ENCODE data around the gene GASK1A. TPM values are rescaled to one million over a fixed set of nuclear protein-coding genes. Genes with fewer than 3 reads are reported as not detected.
A peak's percentile ranks its signal among the peaks of the same experiment; 100 is the strongest.

GASK1A gene
- total RNA-seq, 1 donor from 2014 or later, result 17.8 TPM

DNA sequence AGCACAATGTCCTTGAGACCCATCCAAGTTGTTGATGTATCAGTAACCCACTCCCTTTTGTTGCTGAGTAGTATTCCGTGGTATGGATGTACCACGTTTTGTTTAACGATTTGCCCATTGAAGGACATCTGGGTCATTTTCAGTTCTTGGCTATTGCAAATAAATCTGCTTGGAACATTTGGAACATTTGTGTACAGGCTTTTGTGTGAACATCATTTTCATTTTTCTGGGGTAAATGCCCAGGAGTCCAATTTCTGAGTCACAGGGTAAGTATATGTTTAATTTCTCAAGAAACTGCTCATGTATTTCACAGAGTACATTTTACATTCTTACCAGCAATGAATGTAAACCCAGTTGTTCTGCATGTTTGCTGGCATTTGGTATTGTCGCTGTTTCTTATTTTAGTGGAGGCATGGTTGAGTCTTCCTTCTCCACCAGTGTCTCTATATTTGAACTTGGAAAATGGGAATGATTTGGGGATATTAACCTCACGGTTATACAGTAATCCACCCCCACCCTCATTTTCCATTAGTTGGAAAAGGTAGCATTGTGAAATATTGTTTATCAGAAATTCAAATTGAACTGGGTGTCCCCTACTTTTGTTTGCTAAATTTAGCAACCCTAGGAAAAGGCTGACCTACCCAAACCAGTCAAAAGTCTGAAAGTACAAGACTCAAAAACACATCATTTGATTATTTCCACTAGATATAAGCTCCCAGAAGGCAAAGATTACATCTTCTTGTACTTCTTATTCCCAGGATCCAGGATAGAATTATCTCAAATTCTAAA, 96.0 kb downstream of the GASK1A start:
- intact Hi-C loops (cut with DNase I), result no loop called here
- ATAC-seq (no peak), DNase-seq (ENCODE audit: low spot score) (no peak)

DNA sequence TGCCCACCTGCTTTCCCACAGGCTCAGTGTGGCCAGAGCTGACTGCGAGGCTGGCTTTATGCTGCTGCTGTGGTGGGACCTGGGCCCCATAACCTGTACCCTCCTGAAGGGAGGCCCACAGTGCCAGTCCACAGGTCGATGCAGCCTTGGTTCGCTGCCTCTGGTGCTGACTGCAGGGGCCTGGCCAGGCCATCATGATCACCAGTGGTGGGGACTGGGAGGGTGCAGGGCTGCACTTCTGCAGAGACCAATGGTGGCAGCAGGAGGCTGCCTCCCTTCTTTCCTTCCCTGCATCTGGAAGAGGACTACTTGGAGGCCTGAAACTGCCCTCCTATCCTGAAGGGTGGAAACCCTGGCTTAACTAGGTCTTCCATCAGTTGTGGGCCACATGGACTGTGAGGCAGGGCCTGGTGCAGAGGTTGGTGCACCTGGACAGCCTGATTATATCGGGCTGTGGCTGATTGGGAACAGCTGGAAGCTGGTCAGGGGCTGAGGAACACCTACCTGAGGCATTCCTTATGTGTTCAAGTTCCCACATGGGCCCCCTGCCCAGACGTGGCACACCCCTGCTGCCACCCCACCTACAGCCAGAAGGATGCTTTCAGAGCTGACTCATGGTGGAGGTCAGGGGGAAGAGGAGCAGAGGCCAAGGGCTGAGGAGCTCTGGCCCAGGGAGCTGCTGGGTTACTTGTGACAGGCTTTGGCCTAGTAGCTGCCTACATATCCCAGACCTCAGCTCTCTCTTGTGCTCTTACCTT, 97.0 kb downstream of the GASK1A start:
- ATAC-seq (peak; percentile 9), DNase-seq (ENCODE audit: low spot score) (no peak)
- intact Hi-C loops (cut with DNase I), result no loop called here

DNA sequence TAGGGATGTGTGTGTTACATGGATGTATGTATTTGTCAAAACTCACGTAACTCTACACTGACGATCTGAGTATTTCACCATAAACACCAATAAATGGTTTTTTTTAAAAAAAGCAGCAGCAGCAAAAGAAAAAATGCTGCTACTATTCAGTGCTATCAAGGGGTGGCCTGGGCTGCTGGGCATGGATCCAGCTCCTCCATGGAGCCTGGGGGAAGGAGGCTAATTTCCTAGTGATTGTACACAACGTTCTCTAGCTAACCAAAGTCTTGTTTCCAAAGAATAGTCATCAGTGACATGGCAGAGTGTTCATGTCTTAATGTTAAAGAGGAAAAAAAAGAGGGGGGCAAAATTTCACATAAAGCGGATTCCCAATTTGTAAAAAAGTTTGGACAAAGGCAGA, 97.7 kb downstream of the GASK1A start:
- DNase-seq (ENCODE audit: low spot score) (no peak), ATAC-seq (no peak)
- intact Hi-C loops (cut with DNase I), result no loop called here

- DNase-seq (ENCODE audit: low spot score), result no peak
- ATAC-seq, result no peak
- intact Hi-C loops (cut with DNase I), result no loop called here
Observed at GRCh38 chr3:43077261-43077660, 98.2 kb downstream of the GASK1A start.

GRCh38 chr3:43077707-43078106, 98.6 kb downstream of the GASK1A start:
- intact Hi-C loops (cut with DNase I), result no loop called here
- ATAC-seq (no peak), DNase-seq (ENCODE audit: low spot score) (no peak)

GRCh38 chr3:43079536-43080332, 100.6 kb downstream of the GASK1A start:
- ATAC-seq, result no peak
- DNase-seq (ENCODE audit: low spot score), result no peak
- intact Hi-C loops (cut with DNase I), result no loop called here

GRCh38 chr3:43080726-43081568, 101.8 kb downstream of the GASK1A start:
- no peak for DNase-seq (ENCODE audit: low spot score)

DNA sequence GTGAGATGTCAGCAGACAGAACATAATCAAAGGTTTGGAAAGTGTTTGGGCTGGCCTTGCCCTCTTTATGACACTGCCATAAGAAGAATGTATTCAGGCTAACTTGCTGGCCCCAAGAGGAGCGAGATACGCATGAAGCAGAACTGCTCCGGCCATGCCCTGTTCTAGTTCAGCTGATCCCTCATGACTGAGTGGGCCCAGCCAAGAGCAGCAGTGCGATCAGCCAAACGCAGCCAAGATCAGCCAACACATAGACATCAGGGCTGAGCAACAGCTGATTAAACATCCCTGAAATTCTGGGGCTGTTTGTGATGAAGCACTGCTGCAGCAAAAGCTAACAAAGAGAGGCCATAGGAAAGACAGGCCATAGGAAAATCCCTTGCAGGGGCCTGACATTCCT, 102.7 kb downstream of the GASK1A start:
- peak; percentile 86 for ATAC-seq

More at GRCh38 chr3:43080726-43081568, 101.8 kb downstream of the GASK1A start:
- intact Hi-C loops (cut with DNase I), result no loop called here
- ATAC-seq, result peak; percentile 7

GRCh38 chr3:43082457-43082856, 103.3 kb downstream of the GASK1A start:
- intact Hi-C loops (cut with DNase I), result no loop called here
- DNase-seq (ENCODE audit: low spot score), result no peak
- ATAC-seq, result no peak

More for the DNA sequence above, 102.7 kb downstream of the GASK1A start:
- intact Hi-C loops (cut with DNase I), result no loop called here
- DNase-seq (ENCODE audit: low spot score), result no peak

GRCh38 chr3:43086460-43087165, 107.5 kb downstream of the GASK1A start:
- no peak for ATAC-seq
- intact Hi-C loops (cut with DNase I), result loop anchor here (5.0 kb wide), 1 partner anchor 124 kb away; no protein-coding TSS in a partner anchor
- no peak for DNase-seq (ENCODE audit: low spot score)

- intact Hi-C loops (cut with DNase I), result loop anchor here (5.0 kb wide), 1 partner anchor 125 kb away; no protein-coding TSS in a partner anchor
- no peak for DNase-seq (ENCODE audit: low spot score)
- ATAC-seq, result peak; percentile 32
Observed at GRCh38 chr3:43087249-43087776, 108.2 kb downstream of the GASK1A start.

DNA sequence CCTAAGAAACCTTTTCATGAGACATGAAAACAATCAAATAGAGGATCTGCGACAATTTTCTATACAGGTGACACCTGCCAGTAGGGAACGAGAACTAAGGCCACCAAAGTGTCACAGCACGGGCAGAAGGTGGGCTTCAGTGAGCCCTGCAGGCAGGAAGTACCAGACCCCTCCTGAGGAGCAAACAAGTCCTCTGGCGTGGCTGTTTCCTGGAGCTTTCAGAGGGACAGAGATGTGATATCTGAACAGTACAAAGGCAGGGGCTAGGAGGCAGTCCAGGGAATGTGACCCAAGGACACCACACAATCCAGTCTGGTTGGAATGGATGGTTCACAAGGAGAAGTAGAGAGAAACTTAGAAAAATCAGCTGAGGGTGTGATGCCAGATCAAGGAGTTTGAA, 110.0 kb downstream of the GASK1A start:
- no peak for DNase-seq (ENCODE audit: low spot score)
- no peak for ATAC-seq
- intact Hi-C loops (cut with DNase I), result loop anchor here (5.0 kb wide), 1 partner anchor 127 kb away; no protein-coding TSS in a partner anchor

DNA sequence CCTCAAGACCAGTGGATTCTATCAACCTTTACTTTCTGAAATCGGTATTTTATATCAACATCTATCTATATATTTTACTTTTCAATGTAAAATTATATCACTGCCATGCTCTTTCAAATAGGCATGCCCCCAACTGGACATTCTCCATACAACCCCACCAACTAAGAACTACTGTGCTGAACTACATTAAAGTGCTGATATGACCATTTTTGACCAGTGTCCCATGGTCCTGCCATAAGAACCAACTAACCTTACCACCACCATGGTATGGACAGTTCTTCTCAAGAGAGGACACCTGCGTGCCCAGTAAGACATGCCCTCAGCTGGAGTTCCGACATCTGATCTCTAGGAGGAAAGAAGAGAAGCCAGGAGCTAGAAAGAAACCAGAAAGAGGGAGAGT, 111.1 kb downstream of the GASK1A start:
- ATAC-seq (no peak), DNase-seq (ENCODE audit: low spot score) (no peak)
- intact Hi-C loops (cut with DNase I), result no loop called here

GRCh38 chr3:43091481-43091880, 112.4 kb downstream of the GASK1A start:
- no peak for DNase-seq (ENCODE audit: low spot score)
- no peak for ATAC-seq
- intact Hi-C loops (cut with DNase I), result no loop called here

GRCh38 chr3:43093006-43093405, 113.9 kb downstream of the GASK1A start:
- DNase-seq (ENCODE audit: low spot score), result no peak
- intact Hi-C loops (cut with DNase I), result no loop called here
- no peak for ATAC-seq

GRCh38 chr3:43093974-43094373, 114.9 kb downstream of the GASK1A start:
- intact Hi-C loops (cut with DNase I), result no loop called here
- DNase-seq (ENCODE audit: low spot score) (no peak), ATAC-seq (no peak)

- ATAC-seq, result no peak
- no peak for DNase-seq (ENCODE audit: low spot score)
- intact Hi-C loops (cut with DNase I), result no loop called here
Observed at GRCh38 chr3:43094381-43094780, 115.3 kb downstream of the GASK1A start.

GRCh38 chr3:43094851-43095250, 115.7 kb downstream of the GASK1A start:
- intact Hi-C loops (cut with DNase I), result no loop called here
- no peak for DNase-seq (ENCODE audit: low spot score)
- ATAC-seq, result no peak
